ENCODE results near the gene CREBRF.

GRCh38 chr5:173053041-173053440 is 3.1 kb upstream of the CREBRF start:
- TF ChIP-seq, protein P1, sequence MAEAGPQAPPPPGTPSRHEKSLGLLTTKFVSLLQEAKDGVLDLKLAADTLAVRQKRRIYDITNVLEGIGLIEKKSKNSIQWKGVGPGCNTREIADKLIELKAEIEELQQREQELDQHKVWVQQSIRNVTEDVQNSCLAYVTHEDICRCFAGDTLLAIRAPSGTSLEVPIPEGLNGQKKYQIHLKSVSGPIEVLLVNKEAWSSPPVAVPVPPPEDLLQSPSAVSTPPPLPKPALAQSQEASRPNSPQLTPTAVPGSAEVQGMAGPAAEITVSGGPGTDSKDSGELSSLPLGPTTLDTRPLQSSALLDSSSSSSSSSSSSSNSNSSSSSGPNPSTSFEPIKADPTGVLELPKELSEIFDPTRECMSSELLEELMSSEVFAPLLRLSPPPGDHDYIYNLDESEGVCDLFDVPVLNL (CRISPR knock-in tag; IDR thresholded peaks at IDR 0.05; ENCODE audit: low read depth), result no peak
- TF ChIP-seq, protein P2, sequence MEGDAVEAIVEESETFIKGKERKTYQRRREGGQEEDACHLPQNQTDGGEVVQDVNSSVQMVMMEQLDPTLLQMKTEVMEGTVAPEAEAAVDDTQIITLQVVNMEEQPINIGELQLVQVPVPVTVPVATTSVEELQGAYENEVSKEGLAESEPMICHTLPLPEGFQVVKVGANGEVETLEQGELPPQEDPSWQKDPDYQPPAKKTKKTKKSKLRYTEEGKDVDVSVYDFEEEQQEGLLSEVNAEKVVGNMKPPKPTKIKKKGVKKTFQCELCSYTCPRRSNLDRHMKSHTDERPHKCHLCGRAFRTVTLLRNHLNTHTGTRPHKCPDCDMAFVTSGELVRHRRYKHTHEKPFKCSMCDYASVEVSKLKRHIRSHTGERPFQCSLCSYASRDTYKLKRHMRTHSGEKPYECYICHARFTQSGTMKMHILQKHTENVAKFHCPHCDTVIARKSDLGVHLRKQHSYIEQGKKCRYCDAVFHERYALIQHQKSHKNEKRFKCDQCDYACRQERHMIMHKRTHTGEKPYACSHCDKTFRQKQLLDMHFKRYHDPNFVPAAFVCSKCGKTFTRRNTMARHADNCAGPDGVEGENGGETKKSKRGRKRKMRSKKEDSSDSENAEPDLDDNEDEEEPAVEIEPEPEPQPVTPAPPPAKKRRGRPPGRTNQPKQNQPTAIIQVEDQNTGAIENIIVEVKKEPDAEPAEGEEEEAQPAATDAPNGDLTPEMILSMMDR (IDR thresholded peaks at IDR 0.05 in 2 of 3, conservative IDR thresholded peaks at IDR 0.05 in 1 of 3; ENCODE audit: insufficient read depth in 2 of 3, low read depth in 1 of 3, low read length in 3 of 3), result no peak
- TF ChIP-seq EP300 (IDR thresholded peaks at IDR 0.05; ENCODE audit: low read length), result no peak
- no peak for TF ChIP-seq PHF8 (IDR thresholded peaks at IDR 0.05; ENCODE audit: borderline replicate concordance, low read length)
- TF ChIP-seq ATF7 (IDR thresholded peaks at IDR 0.05), result no peak
- TF ChIP-seq, protein P3, sequence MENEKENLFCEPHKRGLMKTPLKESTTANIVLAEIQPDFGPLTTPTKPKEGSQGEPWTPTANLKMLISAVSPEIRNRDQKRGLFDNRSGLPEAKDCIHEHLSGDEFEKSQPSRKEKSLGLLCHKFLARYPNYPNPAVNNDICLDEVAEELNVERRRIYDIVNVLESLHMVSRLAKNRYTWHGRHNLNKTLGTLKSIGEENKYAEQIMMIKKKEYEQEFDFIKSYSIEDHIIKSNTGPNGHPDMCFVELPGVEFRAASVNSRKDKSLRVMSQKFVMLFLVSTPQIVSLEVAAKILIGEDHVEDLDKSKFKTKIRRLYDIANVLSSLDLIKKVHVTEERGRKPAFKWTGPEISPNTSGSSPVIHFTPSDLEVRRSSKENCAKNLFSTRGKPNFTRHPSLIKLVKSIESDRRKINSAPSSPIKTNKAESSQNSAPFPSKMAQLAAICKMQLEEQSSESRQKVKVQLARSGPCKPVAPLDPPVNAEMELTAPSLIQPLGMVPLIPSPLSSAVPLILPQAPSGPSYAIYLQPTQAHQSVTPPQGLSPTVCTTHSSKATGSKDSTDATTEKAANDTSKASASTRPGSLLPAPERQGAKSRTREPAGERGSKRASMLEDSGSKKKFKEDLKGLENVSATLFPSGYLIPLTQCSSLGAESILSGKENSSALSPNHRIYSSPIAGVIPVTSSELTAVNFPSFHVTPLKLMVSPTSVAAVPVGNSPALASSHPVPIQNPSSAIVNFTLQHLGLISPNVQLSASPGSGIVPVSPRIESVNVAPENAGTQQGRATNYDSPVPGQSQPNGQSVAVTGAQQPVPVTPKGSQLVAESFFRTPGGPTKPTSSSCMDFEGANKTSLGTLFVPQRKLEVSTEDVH (IDR thresholded peaks at IDR 0.05; ENCODE audit: low read depth, partially characterized antibody), result no peak
- no peak for TF ChIP-seq JUND (IDR thresholded peaks at IDR 0.05; ENCODE audit: borderline replicate concordance, low read depth, low read length)
- no peak for TF ChIP-seq JUND (tag; IDR thresholded peaks at IDR 0.05; ENCODE audit: borderline replicate concordance, low read depth, low read length)
- TF ChIP-seq TOE1 (IDR thresholded peaks at IDR 0.05; ENCODE audit: borderline replicate concordance), result no peak
- TF ChIP-seq TOE1 (CRISPR knock-in tag; IDR thresholded peaks at IDR 0.05; ENCODE audit: borderline replicate concordance, low read depth), result no peak
- TF ChIP-seq ZNF232 (CRISPR knock-in tag; IDR thresholded peaks at IDR 0.05), result no peak
- no peak for TF ChIP-seq L3MBTL2 (IDR thresholded peaks at IDR 0.05)
- TF ChIP-seq EZH2 (IDR thresholded peaks at IDR 0.05; ENCODE audit: borderline replicate concordance, low read depth, low read length), result no peak
